Urothelium cell line (cell line): ENCODE measurements around the gene WNT6.

Experiments
- DNase-seq: peaks from one replicate; pipeline ENCODE4 v3.0.0; 2011; ENCODE audit warnings: low spot score, mixed read lengths
- FAIRE-seq: peaks from 2 replicates; lab custom pipeline; 2011; peaks lifted over from hg19 to GRCh38; lab: Jason Lieb, UNC

The WNT6 gene

GRCh38 chr2:218856167-218856895, 3.3 kb upstream of the WNT6 start:
- FAIRE-seq (no peak), DNase-seq (no peak)

- FAIRE-seq (no peak), DNase-seq (no peak)
Measured at GRCh38 chr2:218856896-218857243, 2.7 kb upstream of the WNT6 start.

- peak; percentile 60 for DNase-seq
Measured at GRCh38 chr2:218857371-218858137, 2.1 kb upstream of the WNT6 start.

GRCh38 chr2:218858138-218858445, 1.5 kb upstream of the WNT6 start:
- no peak for DNase-seq
- FAIRE-seq, result no peak

More at GRCh38 chr2:218857371-218858137, 2.1 kb upstream of the WNT6 start:
- FAIRE-seq, result peak; percentile 65

- no peak for DNase-seq
- FAIRE-seq, result no peak
Measured at GRCh38 chr2:218858671-218859555, 692 bp upstream of the WNT6 start.

GRCh38 chr2:218859988-218860831, 605 bp downstream of the WNT6 start:
- DNase-seq (no peak), FAIRE-seq (no peak)

DNA sequence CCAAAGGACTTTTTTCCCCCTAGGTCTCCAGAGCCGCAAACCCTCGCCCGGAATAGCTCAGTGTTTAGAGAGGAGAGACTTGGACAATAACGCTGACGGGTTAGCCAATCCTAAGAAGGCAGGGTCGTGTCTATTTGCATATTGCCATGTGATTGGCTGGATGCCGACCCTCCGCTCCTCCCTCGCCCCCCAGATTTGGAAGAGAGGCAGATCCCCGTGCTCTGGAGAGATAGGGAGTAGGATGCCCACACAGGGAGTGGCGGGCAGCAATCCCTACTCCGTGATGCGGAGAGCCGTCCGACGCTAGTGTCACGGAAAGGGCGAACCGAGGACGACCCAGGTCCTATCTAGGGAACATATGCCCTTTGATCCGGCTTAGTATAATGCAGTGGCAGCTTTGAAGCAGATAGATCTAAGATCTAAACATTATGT, 1.4 kb downstream of the WNT6 start:
- DNase-seq (peak; percentile 55), FAIRE-seq (peak; percentile 71)

DNA sequence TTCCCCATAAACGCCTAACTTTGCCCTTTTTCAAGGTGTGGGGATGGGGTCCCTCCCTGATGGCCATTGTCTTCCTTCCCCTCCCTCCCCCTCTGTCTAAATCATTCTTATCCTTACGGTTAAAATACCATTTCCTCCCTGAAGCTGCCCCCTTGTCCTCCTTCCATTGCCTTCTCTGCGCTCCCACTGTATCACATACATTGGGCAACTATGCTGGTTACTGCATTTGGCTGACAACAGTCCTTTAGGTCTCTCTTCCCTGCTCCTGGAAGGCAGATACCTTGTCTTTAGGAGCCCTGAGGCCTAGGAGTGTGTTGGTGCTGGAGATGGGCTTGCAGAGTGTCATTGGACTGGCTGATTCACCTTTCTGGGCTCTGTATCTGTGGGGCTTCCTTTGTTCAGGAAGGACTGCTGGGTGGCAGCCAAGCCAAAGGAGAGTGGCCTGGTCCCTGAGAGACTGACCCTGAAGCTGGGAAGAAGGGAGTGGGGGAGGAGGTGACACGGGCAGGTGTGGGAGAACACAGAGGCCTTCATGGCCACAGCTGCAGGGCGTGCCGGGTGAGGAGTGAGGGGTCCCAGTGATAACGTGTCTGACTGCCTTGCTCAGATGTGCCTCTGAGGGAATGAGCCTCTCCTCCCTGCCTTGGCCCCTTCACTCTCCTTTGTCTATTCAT, 2.2 kb downstream of the WNT6 start:
- FAIRE-seq (no peak), DNase-seq (no peak)

- DNase-seq, result no peak
Measured at GRCh38 chr2:218863021-218863520, 3.5 kb downstream of the WNT6 start.

DNA sequence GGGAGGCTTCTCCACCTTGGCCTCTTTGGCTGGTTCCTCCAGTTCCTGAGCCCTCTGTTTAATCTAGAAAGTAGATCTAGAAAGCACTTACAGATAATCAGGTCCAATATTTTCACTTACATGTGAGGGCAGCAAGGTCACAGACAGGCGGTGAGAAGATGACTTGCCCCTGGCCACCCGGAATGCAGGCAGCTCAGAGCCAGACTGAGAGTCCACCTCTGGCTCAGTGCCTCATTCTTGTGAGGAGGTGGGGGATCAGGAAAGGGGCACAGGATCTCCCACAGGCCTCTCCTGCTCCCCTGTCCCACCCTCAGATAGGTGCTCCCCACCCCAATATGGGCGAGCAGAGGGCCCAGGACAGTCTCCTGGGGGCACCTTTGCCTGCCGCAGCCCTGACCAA, 5.8 kb downstream of the WNT6 start:
- DNase-seq (no peak), FAIRE-seq (no peak)

More at GRCh38 chr2:218863021-218863520, 3.5 kb downstream of the WNT6 start:
- FAIRE-seq, result no peak

DNA sequence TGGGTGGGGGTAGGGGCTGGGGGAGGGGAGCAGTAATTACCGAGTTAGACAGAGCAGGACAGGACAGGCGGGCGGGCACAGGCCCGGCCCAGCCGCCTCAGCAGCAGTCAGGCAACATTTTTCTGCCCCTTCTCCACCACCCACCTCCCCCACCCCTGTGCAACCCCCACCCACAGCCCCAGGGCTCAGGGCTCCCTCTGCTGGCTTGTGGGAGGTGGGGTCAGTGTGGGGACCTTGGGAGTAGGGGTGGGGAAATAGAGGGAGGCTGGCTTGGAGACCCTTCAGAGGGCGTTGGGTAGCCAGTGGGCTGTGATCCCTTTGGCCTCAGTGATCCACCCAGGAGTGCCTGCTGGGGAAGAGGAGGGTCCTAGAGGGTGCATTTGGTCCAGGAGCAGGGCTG, 6.4 kb downstream of the WNT6 start:
- no peak for DNase-seq
- FAIRE-seq, result no peak

- FAIRE-seq (no peak), DNase-seq (no peak)
Measured at GRCh38 chr2:218867900-218868299, 8.3 kb downstream of the WNT6 start.

DNA sequence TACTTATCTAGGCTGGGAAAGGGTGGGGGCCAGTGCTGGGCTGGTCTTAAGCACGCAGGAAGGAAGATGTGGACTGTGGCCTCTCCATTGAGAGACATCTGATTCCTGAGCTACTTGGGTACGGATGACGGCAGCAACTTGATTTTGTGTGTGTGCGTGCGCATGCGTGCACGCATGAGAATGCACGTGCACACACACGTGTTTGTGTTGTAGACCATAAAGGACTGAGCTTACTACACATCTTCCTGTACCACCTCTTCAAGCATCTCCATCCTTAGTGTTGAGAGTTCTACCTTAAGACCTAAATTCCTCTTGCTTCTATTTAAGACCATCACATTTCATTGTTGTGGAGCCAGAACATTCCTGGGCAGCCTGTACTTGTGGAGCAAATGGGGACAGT, 9.5 kb downstream of the WNT6 start:
- DNase-seq, result no peak
- FAIRE-seq, result peak; percentile 65

DNA sequence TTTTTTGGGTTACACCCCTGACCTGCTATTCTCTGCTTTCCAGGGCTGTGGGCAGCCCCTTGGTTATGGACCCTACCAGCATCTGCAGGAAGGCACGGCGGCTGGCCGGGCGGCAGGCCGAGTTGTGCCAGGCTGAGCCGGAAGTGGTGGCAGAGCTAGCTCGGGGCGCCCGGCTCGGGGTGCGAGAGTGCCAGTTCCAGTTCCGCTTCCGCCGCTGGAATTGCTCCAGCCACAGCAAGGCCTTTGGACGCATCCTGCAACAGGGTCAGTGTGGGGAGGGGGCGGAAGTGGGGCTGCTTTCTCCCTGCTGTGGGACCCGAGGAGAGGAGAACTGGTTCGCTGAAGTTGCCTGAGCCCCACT, 11.4 kb downstream of the WNT6 start:
- DNase-seq (no peak), FAIRE-seq (no peak)

DNA sequence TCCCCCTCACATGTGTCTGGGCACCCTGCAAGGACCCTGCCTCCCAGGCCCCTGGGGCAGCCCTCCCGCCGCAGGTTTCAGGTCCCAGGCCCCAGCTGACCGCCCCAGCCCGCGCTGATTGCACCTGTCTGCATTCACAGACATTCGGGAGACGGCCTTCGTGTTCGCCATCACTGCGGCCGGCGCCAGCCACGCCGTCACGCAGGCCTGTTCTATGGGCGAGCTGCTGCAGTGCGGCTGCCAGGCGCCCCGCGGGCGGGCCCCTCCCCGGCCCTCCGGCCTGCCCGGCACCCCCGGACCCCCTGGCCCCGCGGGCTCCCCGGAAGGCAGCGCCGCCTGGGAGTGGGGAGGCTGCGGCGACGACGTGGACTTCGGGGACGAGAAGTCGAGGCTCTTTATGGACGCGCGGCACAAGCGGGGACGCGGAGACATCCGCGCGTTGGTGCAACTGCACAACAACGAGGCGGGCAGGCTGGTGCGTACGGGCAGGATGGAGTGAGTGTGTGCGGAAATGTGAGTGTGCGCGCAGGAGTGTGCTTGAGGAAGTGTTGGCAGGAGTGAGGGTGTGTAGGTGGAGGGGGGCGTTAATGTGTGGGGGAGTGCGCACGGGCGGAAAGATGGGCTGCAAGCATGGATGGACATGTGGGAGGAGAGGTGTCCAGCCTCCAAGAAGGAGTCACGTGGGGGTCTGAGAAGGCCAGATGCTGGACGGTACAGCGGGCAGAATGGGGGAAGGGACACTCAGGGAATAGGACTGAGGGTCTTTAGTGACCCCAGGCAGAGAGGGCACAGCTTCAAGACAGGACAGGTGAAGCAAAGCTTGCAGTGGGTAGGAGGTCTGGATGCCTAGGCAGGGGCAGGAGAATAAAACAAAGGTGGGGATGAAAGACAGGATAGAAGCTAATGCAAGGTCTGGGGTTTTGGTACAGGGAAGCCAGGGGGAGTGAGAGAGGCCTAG, 12.0 kb downstream of the WNT6 start:
- DNase-seq, result no peak
- no peak for FAIRE-seq

- FAIRE-seq (no peak), DNase-seq (no peak)
Measured at GRCh38 chr2:218872645-218873358, 13.2 kb downstream of the WNT6 start.

- DNase-seq (no peak), FAIRE-seq (no peak)
Measured at GRCh38 chr2:218873359-218874194, 14.0 kb downstream of the WNT6 start.
